Fibroblast of skin of back (primary cell): Measurements from ENCODE around the gene SF3B4.
A peak's percentile ranks its signal among the peaks of the same experiment; 100 is the strongest.

Experiments
- DNase-seq: peaks from one replicate; pipeline ENCODE4 v3.0.0-alpha.2; 2013

Gene SF3B4

DNA sequence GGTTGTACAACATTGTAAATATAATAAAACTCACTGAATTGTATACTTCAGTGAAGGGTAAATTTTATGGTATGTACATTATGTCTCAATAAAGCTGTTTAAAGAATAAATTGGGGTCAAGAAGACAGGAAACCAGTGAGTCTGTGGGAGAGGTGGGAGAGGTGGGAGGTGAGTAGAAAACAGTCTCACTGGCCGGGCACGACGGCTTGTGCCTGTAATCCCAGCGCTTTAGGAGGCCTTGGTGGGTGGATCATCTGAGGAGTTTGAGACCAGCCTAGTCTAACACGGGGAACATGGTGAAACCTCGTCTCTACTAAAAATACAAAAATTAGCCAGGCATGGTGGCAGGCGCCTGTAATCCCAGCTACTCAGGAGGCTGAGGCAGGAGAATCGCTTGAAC is 4.9 kb upstream of the SF3B4 start:
- no peak for DNase-seq

- peak; percentile 44 for DNase-seq
These were observed 3.7 kb upstream of the SF3B4 start for GRCh38 chr1:149931212-149931790.

DNA sequence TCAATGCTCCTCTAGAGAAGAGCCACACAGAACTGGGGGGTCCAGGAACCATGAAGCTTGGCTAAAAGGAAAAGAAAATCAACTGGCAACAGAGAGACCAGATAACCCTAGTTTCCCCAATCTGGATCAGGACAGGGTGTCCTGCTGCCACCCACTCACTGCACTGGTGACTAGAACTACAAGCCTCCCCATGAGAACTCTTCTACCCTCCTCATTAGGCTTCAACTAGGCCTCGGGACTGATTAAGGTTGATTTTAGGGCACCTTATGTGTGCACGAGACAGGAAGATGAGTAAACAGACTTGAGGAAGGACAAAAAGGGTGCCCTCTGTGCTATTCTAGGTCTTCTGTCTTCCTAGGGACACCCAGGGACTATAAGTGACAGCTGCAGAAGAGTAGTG is 2.3 kb upstream of the SF3B4 start:
- DNase-seq, result no peak

- no peak for DNase-seq
These were observed 760 bp upstream of the SF3B4 start for GRCh38 chr1:149928401-149928724.

GRCh38 chr1:149927056-149927562 is 494 bp downstream of the SF3B4 start:
- DNase-seq, result peak; percentile 40

- DNase-seq, result no peak
These were observed 1.3 kb downstream of the SF3B4 start for GRCh38 chr1:149926296-149926695.

GRCh38 chr1:149925751-149926150 is 1.9 kb downstream of the SF3B4 start:
- no peak for DNase-seq

DNA sequence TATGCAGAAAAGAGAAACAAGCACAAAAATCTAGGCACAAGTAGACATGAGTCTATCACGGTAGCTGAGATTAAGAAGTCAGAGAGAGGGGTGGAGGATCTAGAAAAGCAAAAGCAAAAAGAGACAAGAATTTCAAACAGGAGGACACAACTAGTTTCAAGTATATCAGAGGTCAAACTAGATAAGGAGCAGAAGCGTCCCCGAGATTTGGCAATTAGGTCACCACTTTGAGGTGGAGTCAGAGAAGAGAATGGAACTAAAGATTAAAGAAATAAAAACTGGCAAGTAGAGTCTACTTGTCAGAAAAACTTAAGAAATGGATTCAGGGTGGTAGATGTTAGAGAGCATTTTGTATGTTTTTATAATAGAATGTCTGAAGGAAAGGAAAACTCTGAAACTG is 2.3 kb downstream of the SF3B4 start:
- no peak for DNase-seq

GRCh38 chr1:149923626-149924025 is 4.0 kb downstream of the SF3B4 start:
- no peak for DNase-seq

- DNase-seq, result peak; percentile 72
These were observed 9.9 kb downstream of the SF3B4 start, which contains the start of gene SV2A for GRCh38 chr1:149917571-149918144. Gene SV2A, minus strand, starts transcription at chr1:149917844. Its CDS starts 4,004 bp downstream, at chr1:149913840.

DNA sequence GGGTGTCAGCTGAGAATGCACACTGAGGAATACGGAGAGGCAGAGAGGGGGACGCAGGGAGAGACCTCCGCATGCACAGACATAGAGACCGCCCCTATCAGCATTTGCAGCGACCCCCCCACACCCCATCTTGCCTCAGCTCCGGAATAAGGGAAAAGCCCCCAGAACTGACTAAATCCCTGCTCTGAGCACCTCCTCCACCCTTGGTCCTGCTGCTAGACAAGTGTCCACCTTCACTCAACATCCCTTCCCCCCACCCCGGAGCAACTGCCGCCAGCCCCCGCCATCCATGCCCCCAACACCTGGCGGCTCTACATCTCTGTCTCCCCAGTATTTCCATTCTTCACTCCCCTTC is 10.7 kb downstream of the SF3B4 start:
- DNase-seq, result no peak

GRCh38 chr1:149916193-149916897 is 11.3 kb downstream of the SF3B4 start:
- peak; percentile 22 for DNase-seq

- no peak for DNase-seq
These were observed 12.0 kb downstream of the SF3B4 start for GRCh38 chr1:149915429-149916192.

DNA sequence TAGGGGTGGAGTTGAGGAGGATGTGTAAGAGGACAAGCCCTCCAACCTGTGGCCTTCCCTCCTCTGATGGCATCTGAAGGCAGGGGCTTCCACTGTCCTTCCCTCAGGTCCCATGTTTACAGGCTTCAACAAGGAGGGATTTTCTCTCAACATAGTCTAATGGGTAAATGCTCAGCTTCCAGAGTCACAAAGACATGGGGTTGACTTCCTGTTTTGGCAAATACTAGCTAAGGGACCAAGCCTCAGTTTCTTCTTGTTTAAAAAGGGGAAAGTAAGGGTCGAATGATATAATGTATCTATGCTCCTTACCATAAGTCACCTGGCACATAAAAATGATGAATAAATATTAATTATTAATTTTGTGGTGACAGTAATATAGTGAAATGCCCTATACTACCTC is 13.1 kb downstream of the SF3B4 start:
- no peak for DNase-seq

- DNase-seq, result no peak
These were observed 21.0 kb downstream of the SF3B4 start for GRCh38 chr1:149906570-149907075.

GRCh38 chr1:149903836-149904491 is 23.6 kb downstream of the SF3B4 start:
- no peak for DNase-seq

- peak; percentile 95 for DNase-seq
These were observed 27.9 kb downstream of the SF3B4 start, which contains the start of gene BOLA1 for GRCh38 chr1:149899460-149900284. Gene BOLA1, plus strand, starts transcription at chr1:149899568. Its CDS starts 492 bp downstream, at chr1:149900060.

DNA sequence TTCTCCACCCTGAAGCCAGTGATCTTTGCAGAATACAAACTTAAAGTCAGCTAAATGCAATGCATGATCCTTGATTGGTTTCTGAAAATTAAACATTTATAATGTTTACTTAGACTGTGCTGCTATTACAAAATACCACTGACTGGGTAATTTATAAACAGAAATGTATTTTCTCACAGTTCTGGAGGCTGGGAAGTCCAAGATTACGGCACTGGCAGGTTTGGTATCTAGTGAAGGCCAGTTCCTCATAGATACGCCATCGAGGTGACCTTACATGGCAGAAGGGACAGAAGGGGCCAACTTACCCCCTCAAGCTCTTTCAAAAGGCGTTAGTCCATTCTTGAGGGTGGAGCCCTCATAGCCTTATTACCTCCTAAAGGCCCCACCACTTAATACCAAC is 31.0 kb downstream of the SF3B4 start:
- no peak for DNase-seq

DNA sequence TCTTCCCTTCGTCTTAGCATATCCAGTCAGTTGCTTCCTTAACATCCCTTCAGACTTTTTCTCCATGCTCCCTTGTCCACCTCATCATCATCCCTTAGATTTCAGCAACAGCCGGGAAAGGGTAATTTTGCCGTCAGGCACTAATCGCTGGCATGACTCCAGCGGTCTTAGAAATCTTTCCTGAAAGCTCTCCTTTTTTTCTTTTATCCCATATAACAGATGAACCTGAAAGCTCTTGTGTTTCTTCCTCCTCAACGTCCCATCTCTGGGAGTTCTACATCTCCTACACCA is 38.7 kb downstream of the SF3B4 start:
- DNase-seq, result peak; percentile 48

DNA sequence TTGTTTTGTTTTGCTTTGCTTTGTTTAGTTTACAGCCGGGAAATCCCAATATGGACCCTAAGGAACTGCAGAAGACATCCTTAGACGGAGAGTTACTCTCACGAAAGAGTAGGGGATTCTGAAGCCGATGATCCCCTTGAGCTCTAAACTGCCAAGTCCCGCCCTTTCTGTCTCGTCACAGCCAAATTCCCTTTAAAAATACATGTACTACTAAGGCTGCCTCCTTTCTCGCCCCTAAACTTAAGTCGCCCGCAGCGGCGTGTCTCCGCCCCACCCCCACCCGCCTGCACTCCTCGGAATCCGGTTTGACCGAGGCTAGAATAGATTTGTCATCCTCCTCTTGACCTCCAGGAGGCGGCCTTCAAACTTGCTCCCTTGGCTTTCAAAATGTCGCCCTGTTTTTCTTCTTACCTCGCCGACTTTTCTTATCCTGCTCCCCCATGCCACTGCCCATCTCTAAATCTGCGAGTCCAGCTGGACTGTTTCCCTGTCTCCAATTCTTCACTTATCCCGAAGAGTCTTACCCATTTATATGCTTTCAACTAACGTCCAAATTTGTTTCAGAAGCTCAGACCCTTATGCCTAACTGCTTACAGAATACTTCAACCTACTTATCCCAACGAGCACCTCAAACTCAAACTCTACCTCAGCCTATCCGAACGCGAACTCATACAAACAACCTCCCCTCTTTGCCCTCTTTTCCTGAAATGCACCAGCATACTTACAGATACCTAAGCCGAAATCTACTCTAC is 39.2 kb downstream of the SF3B4 start:
- peak; percentile 93 for DNase-seq
